Kidney (tissue), 14 donors: ENCODE data around the gene PTPRU. TPM values are rescaled to one million over a fixed set of nuclear protein-coding genes. Genes with fewer than 3 reads are reported as not detected.

Experiments
- DNase-seq, 5 donors: peaks; one replicate each; pipeline ENCODE4 v3.0.0-alpha.2; 2013 to 2020
- FAIRE-seq: peaks from 2 replicates; lab custom pipeline; 2012; peaks lifted over from hg19 to GRCh38; lab: Jason Lieb, UNC
- H3K27ac ChIP-seq, 2 donors: one replicate each; pipeline ENCODE4 v1.7.0; 2013; ENCODE audit warnings: low read depth in 2 of 2, low read length in 2 of 2, inconsistent platforms in 1 of 2
- H3K27me3 ChIP-seq: one replicate; pipeline ENCODE4 v1.7.1; 2013; ENCODE audit warnings: low read length, inconsistent platforms; ENCODE audit not compliant: control insufficient read depth, insufficient read depth
- H3K36me3 ChIP-seq, 3 donors: one replicate each; pipeline versions ENCODE4 v1.7.0 to v1.7.1; 2013; ENCODE audit warnings: low read length in 3 of 3, control low read depth in 1 of 3, inconsistent platforms in 1 of 3; ENCODE audit not compliant: insufficient read depth in 3 of 3, control insufficient read depth in 2 of 3
- H3K4me1 ChIP-seq, 3 donors: one replicate each; pipeline versions ENCODE4 v1.7.0 to v1.7.1; 2013; ENCODE audit warnings: low read length in 3 of 3, inconsistent platforms in 1 of 3, low read depth in 1 of 3; ENCODE audit not compliant: control insufficient read depth in 2 of 3, insufficient read depth in 2 of 3
- H3K4me3 ChIP-seq, 3 donors: one replicate each; pipeline versions ENCODE4 v1.7.0 to v1.8.1; 2013; ENCODE audit warnings: low read length in 3 of 3, control low read depth in 1 of 3, inconsistent platforms in 1 of 3
- H3K9ac ChIP-seq, 3 donors: one replicate each; pipeline versions ENCODE4 v1.7.0 to v1.7.1; 2013; ENCODE audit warnings: low read length in 3 of 3, control low read depth in 1 of 3, inconsistent platforms in 1 of 3
- H3K9me3 ChIP-seq, 3 donors: one replicate each; pipeline versions ENCODE4 v1.7.0 to v1.7.1; 2013; ENCODE audit warnings: low read length in 3 of 3, control low read depth in 1 of 3, inconsistent platforms in 1 of 3; ENCODE audit not compliant: control insufficient read depth in 2 of 3, insufficient read depth in 1 of 3
- intact Hi-C: fragments of 100-400 bp; cut with DNase I; formaldehyde crosslinking; loops from one replicate; pipeline ENCODE4 v1.11.1; 2022
- polyA plus RNA-seq: library from polyadenylated mRNA; stranded (reverse); fragments of 350-450 nt; fragmentation: Illumina TruSeq; extraction: RNeasy Lipid Tissue Mini Kit (QIAGEN cat#74804); gene quantifications from one replicate; pipeline ENCODE4 v1.2.3, GENCODE V29; 2014; ENCODE audit warnings: low read depth, low replicate concordance; ENCODE audit not compliant: insufficient read depth
- total RNA-seq: library from RNA; stranded (reverse); fragmentation: NEBNext Ultra II Directional; extraction: Animal tissue kit (Norgen Biotek cat#: 25700); gene quantifications from one replicate; pipeline ENCODE4 v1.2.1, GENCODE V29; 2021
- TF ChIP-seq, protein P1 (sequence below): IDR thresholded peaks from 3 replicates; pipeline ENCODE4 v1.5.1; 2012; ENCODE audit warnings: mild to moderate bottlenecking, moderate library complexity, borderline replicate concordance; ENCODE audit not compliant: insufficient read depth; ENCODE audit errors: extremely low read depth
- donor health status: control.
- donor health status: control.
- donor health status: control.
- donor health status: control.
- donor health status: control.
- donor health status: DM: yes; HTN: yes; CAD: no.
- donor health status: Normal renal cell carcinoma (clear cell type).

Gene PTPRU
- total and polyA plus RNA-seq, 2 donors from 2014 or later = 3.7 to 53.6 TPM

GRCh38 chr1:29247044-29247443, 10.7 kb downstream of the PTPRU start:
- Histone ChIP-seq H3K9ac (no peak overlapping the region), H3K4me1 (no peaks in the 10 kb centered on the region), H3K27ac (no peak overlapping the region), H3K4me3 (no peak overlapping the region), H3K36me3 (no peaks in the 10 kb centered on the region), H3K27me3 (no peaks in the 10 kb centered on the region), H3K9me3 (no peaks in the 10 kb centered on the region)
- TF ChIP-seq, protein P1, sequence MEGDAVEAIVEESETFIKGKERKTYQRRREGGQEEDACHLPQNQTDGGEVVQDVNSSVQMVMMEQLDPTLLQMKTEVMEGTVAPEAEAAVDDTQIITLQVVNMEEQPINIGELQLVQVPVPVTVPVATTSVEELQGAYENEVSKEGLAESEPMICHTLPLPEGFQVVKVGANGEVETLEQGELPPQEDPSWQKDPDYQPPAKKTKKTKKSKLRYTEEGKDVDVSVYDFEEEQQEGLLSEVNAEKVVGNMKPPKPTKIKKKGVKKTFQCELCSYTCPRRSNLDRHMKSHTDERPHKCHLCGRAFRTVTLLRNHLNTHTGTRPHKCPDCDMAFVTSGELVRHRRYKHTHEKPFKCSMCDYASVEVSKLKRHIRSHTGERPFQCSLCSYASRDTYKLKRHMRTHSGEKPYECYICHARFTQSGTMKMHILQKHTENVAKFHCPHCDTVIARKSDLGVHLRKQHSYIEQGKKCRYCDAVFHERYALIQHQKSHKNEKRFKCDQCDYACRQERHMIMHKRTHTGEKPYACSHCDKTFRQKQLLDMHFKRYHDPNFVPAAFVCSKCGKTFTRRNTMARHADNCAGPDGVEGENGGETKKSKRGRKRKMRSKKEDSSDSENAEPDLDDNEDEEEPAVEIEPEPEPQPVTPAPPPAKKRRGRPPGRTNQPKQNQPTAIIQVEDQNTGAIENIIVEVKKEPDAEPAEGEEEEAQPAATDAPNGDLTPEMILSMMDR = no peak
- DNase-seq (no peak), FAIRE-seq (no peak)
- intact Hi-C loops = no loop called here

- Histone ChIP-seq H3K4me1 (no peaks in the 10 kb centered on the region), H3K9me3 (no peaks in the 10 kb centered on the region), H3K27me3 (no peaks in the 10 kb centered on the region), H3K9ac (no peak overlapping the region), H3K27ac (no peak overlapping the region), H3K4me3 (no peak overlapping the region), H3K36me3 (no peaks in the 10 kb centered on the region)
- no peak for DNase-seq
- no peak for FAIRE-seq
- intact Hi-C loops = no loop called here
- TF ChIP-seq, protein P1 = no peak
Observed at GRCh38 chr1:29247571-29248273, 11.4 kb downstream of the PTPRU start.

DNA sequence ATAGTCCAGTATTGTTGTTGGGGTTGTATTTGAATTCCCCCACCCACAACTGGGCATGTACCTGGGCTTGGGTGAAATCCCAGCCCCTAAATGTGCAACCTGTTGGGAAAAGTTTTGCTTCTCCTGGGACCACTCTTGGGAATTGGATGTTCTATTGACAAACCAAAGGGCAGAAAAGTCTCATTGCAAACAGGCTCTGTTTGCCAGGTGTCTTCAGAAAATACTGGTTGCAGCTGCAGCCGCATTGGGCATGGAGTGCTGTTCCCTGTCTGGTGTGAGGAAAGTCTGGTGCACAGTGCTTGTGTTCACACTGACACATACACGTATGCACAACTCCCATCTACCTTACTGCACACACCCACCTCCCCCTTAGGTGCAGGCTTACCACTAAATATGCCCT, 12.1 kb downstream of the PTPRU start:
- no peak for FAIRE-seq
- intact Hi-C loops = no loop called here

More for the DNA sequence above, 12.1 kb downstream of the PTPRU start:
- Histone ChIP-seq H3K27ac (no peak overlapping the region), H3K27me3 (no peaks in the 10 kb centered on the region), H3K4me3 (no peak overlapping the region), H3K9me3 (no peaks in the 10 kb centered on the region), H3K4me1 (no peaks in the 10 kb centered on the region), H3K36me3 (no peaks in the 10 kb centered on the region), H3K9ac (no peak overlapping the region)
- DNase-seq = no peak
- TF ChIP-seq, protein P1 = no peak
